IgD-negative memory B cell (primary cell): ENCODE data around the gene GCG. TPM values are rescaled to one million over a fixed set of nuclear protein-coding genes. Genes with fewer than 3 reads are reported as not detected.

ENCODE experiments used
- H3K27ac Mint-ChIP-seq, 3 donors: one replicate each; pipeline ENCODE4 v1.8.0; 2020 to 2022; ENCODE audit warnings: mild to moderate bottlenecking in 3 of 3, mixed read lengths in 3 of 3, moderate library complexity in 1 of 3
- H3K27me3 Mint-ChIP-seq: one replicate; pipeline ENCODE4 v1.8.0; 2021; ENCODE audit warnings: mixed read lengths
- H3K36me3 Mint-ChIP-seq: one replicate; pipeline ENCODE4 v1.8.0; 2020; ENCODE audit warnings: mild to moderate bottlenecking, mixed read lengths
- H3K4me1 Mint-ChIP-seq, 3 donors: one replicate each; pipeline ENCODE4 v1.8.0; 2020 to 2022; ENCODE audit warnings: mixed read lengths in 3 of 3, mild to moderate bottlenecking in 1 of 3
- H3K4me3 Mint-ChIP-seq, 4 donors: one replicate each; pipeline ENCODE4 v1.8.0; 2020 to 2022; ENCODE audit warnings: mild to moderate bottlenecking in 4 of 4, mixed read lengths in 4 of 4, moderate library complexity in 3 of 4
- H3K9me3 Mint-ChIP-seq, 3 donors: one replicate each; pipeline ENCODE4 v1.8.0; 2020 to 2021; ENCODE audit warnings: mixed read lengths in 3 of 3, mild to moderate bottlenecking in 1 of 3
- polyA plus RNA-seq: library from polyadenylated mRNA; unstranded; fragments of 300-500 nt; fragmentation: Illumina TruSeq; gene quantifications from one replicate; pipeline ENCODE4 v1.2.3, GENCODE V29; 2021

Gene GCG
- polyA plus RNA-seq, result not detected

DNA sequence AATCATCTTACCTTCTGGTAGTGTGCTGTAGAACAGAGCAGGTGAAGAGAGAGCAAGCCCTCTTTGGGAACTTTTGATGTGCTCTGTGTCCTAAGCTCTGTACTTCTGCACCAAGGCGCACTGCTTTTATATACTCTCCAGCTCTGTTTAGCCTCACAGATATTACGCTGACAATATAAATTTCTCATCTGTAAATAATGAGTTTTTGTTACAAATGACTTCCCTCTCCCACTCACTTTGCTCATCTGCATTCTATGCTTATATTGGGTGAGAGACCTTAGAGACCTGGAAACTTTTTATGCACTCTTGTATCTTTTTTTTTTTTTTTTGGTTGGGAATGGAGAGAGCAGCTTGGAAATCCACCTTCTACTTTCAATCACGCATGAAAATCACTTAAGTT lies at the start of gene GCG:
GCG (minus strand) TSS at position 101 of the 400 bp plus-strand sequence. CDS start 3,069 bp downstream, outside the sequence.
- no peaks in the 10 kb centered on the region for H3K36me3 Mint-ChIP-seq
- peaks cover 0 to 1% (median 0%) of the 10 kb centered on the region in 3 donors for H3K4me1 Mint-ChIP-seq
- H3K4me3 Mint-ChIP-seq, result no peak within 1 kb of the TSS
- H3K27ac Mint-ChIP-seq, result no peak within 1 kb of the TSS
- H3K9me3 Mint-ChIP-seq, result no peaks in the 10 kb centered on the region
- peaks cover 7% of the 10 kb centered on the region for H3K27me3 Mint-ChIP-seq

DNA sequence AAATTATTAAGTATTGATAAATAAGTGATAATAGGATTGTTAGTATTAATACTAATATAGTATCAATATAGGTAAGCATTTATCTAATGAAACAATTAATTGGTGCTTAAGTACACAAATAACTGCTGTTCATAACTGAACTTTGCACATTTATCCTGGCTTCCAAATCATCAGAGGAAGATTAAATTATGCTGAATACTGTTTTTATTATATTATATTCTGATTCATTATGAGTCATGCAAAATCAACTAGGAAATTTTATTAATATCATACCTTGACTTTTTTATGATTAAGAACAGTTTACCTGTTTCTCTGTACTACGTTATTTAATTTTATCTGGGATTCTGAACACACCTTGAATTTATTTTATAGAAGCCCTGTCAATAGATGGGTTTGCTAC lies 48.6 kb upstream of the GCG start:
- Mint-ChIP-seq H3K4me3 (no peak overlapping the region), H3K27ac (no peak overlapping the region), H3K9me3 (no peaks in the 10 kb centered on the region), H3K36me3 (no peaks in the 10 kb centered on the region), H3K4me1 (no peaks in the 10 kb centered on the region), H3K27me3 (peaks cover 3% of the 10 kb centered on the region)

GRCh38 chr2:162199913-162200312 lies 47.9 kb upstream of the GCG start:
- Mint-ChIP-seq H3K9me3 (no peaks in the 10 kb centered on the region), H3K27me3 (peaks cover 5% of the 10 kb centered on the region), H3K27ac (no peak overlapping the region), H3K4me1 (no peaks in the 10 kb centered on the region), H3K4me3 (no peak overlapping the region), H3K36me3 (no peaks in the 10 kb centered on the region)

GRCh38 chr2:162198239-162198638 lies 46.2 kb upstream of the GCG start:
- Mint-ChIP-seq H3K9me3 (no peaks in the 10 kb centered on the region), H3K4me1 (no peaks in the 10 kb centered on the region), H3K27me3 (peaks cover 2% of the 10 kb centered on the region), H3K36me3 (no peaks in the 10 kb centered on the region), H3K27ac (no peak overlapping the region), H3K4me3 (no peak overlapping the region)

DNA sequence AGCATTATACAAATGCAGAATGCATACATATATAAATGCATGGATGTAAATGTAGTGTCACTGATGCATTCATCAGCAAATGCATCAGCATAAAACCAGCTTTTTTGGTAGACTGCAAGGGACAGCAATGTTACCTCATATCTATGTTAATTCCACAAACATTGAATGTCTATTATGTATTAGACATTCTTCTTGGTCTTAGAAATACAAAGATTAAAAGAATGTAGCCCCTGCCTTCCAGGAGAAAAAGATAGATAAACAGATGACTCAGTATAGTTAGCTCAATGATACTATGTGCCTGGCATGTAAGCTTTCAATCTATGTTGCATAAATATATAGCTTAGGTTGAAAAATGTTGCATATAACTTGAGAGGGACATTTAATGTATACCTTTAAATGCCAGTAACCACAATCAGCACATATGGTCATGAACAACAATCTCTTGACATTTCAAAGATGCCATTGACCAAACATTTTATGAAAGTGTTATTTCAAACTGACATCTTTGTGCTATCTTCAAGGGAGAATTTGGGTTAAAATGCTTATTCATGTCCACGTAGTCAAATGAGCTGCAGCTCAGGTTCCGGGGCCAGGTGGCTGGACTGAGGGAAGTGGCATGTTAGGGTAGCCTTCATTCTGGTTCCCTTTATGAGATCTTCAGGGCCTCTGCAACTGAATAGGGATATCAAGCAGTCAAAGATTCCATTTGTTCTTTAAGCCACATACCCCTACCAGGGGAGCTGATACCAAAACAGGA lies 45.2 kb upstream of the GCG start:
- Mint-ChIP-seq H3K36me3 (no peaks in the 10 kb centered on the region), H3K27me3 (peaks cover 6% of the 10 kb centered on the region), H3K4me1 (no peaks in the 10 kb centered on the region), H3K9me3 (no peaks in the 10 kb centered on the region), H3K4me3 (no peak overlapping the region), H3K27ac (no peak overlapping the region)

- no peaks in the 10 kb centered on the region for H3K4me1 Mint-ChIP-seq
- no peaks in the 10 kb centered on the region for H3K36me3 Mint-ChIP-seq
- no peaks in the 10 kb centered on the region for H3K9me3 Mint-ChIP-seq
- H3K27ac Mint-ChIP-seq, result no peak overlapping the region
- peaks cover 6% of the 10 kb centered on the region for H3K27me3 Mint-ChIP-seq
- no peak overlapping the region for H3K4me3 Mint-ChIP-seq
Observed at GRCh38 chr2:162196638-162197037, 44.6 kb upstream of the GCG start.

- no peak overlapping the region for H3K4me3 Mint-ChIP-seq
- H3K27ac Mint-ChIP-seq, result no peak overlapping the region
- H3K9me3 Mint-ChIP-seq, result no peaks in the 10 kb centered on the region
- no peaks in the 10 kb centered on the region for H3K36me3 Mint-ChIP-seq
- H3K27me3 Mint-ChIP-seq, result peaks cover 8% of the 10 kb centered on the region
- peaks cover 0 to 2% (median 0%) of the 10 kb centered on the region in 3 donors for H3K4me1 Mint-ChIP-seq
Observed at GRCh38 chr2:162188451-162188850, 36.4 kb upstream of the GCG start.

GRCh38 chr2:162185541-162186232 lies 33.6 kb upstream of the GCG start:
- Mint-ChIP-seq H3K27ac (no peak overlapping the region), H3K4me3 (no peak overlapping the region), H3K4me1 (peaks cover 0 to 2% (median 0%) of the 10 kb centered on the region in 3 donors), H3K9me3 (peaks cover 0 to under 1% (median 0%) of the 10 kb centered on the region in 3 donors), H3K27me3 (peaks cover 3% of the 10 kb centered on the region), H3K36me3 (no peaks in the 10 kb centered on the region)

- Mint-ChIP-seq H3K4me1 (no peaks in the 10 kb centered on the region), H3K4me3 (no peak overlapping the region), H3K36me3 (no peaks in the 10 kb centered on the region), H3K27me3 (peaks cover 1% of the 10 kb centered on the region), H3K27ac (no peak overlapping the region), H3K9me3 (peaks cover 0 to 3% (median 0%) of the 10 kb centered on the region in 3 donors)
Observed at GRCh38 chr2:162184821-162185450, 32.9 kb upstream of the GCG start.

DNA sequence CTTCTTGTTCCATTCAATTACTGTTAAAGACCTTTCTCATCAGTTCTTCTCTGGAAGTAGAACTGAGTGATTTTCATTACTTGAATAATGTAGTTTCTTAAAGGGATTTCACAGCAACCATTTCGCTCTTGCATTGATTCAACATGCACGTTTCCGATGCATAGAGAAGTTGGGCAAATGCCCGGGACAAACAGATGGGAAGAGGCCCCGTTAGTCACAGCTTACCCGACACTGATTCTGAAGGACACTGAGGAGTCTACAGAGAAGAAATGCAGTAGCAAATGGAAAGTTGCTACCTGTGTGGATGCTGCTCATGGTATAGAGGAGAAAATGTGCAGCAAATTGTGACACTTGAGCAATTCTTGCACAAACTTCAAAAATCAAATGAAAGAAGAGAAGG lies 32.3 kb upstream of the GCG start:
- no peaks in the 10 kb centered on the region for H3K36me3 Mint-ChIP-seq
- peaks cover 0 to 5% (median 0%) of the 10 kb centered on the region in 3 donors for H3K9me3 Mint-ChIP-seq
- peaks cover 1% of the 10 kb centered on the region for H3K27me3 Mint-ChIP-seq
- H3K4me3 Mint-ChIP-seq, result no peak overlapping the region
- H3K4me1 Mint-ChIP-seq, result no peaks in the 10 kb centered on the region
- H3K27ac Mint-ChIP-seq, result no peak overlapping the region

DNA sequence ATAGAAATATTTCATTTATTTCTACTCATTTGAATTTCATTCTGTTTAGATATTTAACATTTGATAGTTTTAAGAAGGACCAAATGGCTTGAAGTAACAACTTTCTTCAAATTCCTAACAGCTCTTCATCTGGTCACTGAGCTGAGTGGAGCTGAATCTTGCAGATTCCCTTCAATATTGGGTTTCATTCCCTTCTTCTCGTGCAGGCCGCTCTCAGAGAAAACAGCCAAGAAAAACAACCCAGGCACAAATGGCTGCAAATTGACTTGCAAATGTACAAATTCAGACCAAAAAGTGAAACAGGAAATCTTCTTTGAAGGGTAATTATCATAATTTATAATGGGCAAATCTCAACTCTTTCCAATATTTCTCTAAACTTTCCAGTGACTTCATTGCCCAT lies 30.3 kb upstream of the GCG start:
- H3K4me1 Mint-ChIP-seq, result no peaks in the 10 kb centered on the region

GRCh38 chr2:162177301-162177700 lies 25.3 kb upstream of the GCG start:
- Mint-ChIP-seq H3K4me1 (no peaks in the 10 kb centered on the region), H3K4me3 (no peak overlapping the region), H3K36me3 (no peaks in the 10 kb centered on the region), H3K27ac (no peak overlapping the region), H3K9me3 (peaks cover 0 to 5% (median 0%) of the 10 kb centered on the region in 3 donors), H3K27me3 (peaks cover 2% of the 10 kb centered on the region)

More for the DNA sequence above, 30.3 kb upstream of the GCG start:
- Mint-ChIP-seq H3K27ac (no peak overlapping the region), H3K9me3 (peaks cover 0 to 5% (median 0%) of the 10 kb centered on the region in 3 donors), H3K4me3 (no peak overlapping the region), H3K27me3 (peaks cover 1% of the 10 kb centered on the region), H3K36me3 (no peaks in the 10 kb centered on the region)

DNA sequence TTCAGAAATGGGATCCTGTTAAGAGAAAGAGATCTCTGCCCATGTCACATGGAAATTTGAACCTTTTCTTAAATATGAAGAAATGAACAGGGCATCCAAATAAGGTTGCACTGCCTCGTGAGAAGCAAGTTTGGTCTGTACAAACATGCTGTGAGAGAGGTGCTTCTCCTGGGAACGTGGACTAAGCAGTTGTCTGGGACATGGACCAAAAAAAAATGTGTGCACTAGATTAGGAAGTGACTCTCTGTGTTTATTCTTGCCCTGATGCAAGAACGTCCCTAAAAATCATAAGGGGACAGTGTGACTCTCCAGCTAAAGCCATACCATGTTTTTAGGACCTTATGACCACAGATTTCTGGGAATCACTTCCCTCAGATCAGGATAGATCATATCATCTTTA lies 23.7 kb upstream of the GCG start:
- Mint-ChIP-seq H3K4me1 (no peaks in the 10 kb centered on the region), H3K27ac (no peak overlapping the region), H3K4me3 (no peak overlapping the region), H3K27me3 (peaks cover 2% of the 10 kb centered on the region), H3K36me3 (no peaks in the 10 kb centered on the region), H3K9me3 (peaks cover 0 to 5% (median 0%) of the 10 kb centered on the region in 3 donors)

DNA sequence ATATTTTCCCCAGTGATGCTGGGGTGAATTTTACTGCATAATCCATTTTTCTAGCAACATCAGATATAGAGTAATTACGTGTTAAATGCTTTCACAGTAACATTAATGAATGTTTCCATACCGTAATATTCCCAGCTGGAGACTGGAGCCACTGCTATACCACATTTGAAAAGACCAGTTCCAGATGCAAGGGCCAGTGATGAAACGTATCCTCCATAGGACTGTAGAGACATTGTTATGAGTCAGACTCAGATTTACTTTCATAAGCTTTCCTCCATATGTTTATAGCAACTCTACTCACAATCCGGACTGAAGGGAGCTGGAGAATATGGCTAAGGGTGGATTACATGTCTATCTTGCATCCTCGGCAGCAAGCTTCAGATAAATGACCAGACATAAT lies 22.7 kb upstream of the GCG start:
- H3K4me1 Mint-ChIP-seq, result no peaks in the 10 kb centered on the region
- H3K4me3 Mint-ChIP-seq, result no peak overlapping the region
- H3K9me3 Mint-ChIP-seq, result peaks cover 0 to 2% (median 0%) of the 10 kb centered on the region in 3 donors
- no peaks in the 10 kb centered on the region for H3K36me3 Mint-ChIP-seq
- H3K27ac Mint-ChIP-seq, result no peak overlapping the region
- peaks cover 2% of the 10 kb centered on the region for H3K27me3 Mint-ChIP-seq

DNA sequence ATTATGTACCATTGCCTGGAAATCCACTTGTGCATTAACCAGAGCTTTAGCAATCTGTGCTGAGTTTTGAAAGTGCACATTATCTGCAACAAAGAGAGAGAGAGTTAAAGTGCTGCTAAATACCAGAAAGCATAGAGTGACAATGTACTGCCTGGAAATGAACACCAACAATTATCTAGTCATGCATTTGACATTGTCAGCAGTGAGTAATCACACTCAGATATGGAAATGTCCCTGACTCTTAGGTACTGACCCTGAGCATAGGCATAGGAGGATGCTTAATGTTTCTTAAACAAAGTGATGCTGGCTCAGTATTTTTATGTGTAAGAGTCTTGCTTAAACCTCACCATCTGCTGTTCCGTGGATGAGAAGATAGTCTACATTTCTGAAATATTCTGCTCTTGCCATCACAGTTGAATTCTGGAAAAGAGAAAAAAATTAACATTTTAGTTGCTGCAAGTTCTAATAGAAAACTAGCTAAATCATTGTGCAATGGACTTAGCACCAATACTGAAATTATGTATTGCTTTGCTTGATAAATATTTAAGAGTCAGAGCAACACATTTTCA lies 20.8 kb upstream of the GCG start:
- no peaks in the 10 kb centered on the region for H3K9me3 Mint-ChIP-seq
- H3K27me3 Mint-ChIP-seq, result peaks cover 6% of the 10 kb centered on the region
- no peak overlapping the region for H3K4me3 Mint-ChIP-seq
- no peaks in the 10 kb centered on the region for H3K4me1 Mint-ChIP-seq
- no peaks in the 10 kb centered on the region for H3K36me3 Mint-ChIP-seq
- no peak overlapping the region for H3K27ac Mint-ChIP-seq
